ENCODE measurements around the gene DKKL1.

Gene DKKL1

DNA sequence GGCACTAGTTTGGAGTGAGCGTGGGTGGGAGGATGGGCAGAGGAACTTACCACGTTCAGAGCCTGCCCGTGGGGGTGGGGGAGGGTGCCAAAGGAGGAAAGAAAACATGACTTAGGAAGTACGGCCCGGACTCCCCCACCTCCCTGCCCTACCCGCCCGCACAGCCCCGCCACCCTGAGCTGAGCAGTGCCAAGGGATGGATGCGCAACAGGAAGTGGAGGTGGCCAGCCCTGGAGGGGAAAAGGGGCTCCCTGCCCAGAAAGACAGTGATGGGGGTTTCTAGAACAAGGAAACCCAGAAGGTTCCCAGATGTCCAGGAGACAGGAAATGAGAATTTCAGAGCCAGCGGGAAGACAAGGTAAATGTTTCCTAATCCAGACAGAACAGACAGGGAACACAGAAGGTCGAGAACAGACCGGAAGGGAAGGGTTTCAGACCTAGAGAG, 7.7 kb upstream of the DKKL1 start:
- no peak overlapping the region for H3K4me3 ChIP-seq
- H3K27ac ChIP-seq, result no peak overlapping the region
- H3K9me3 ChIP-seq, result no peaks in the 10 kb centered on the region
- peaks cover 46 to 85% (median 59%) of the 10 kb centered on the region in 3 donors for H3K36me3 ChIP-seq
- no peak for DNase-seq
- H3K4me1 ChIP-seq, result peaks cover 0 to 11% (median under 1%) of the 10 kb centered on the region in 4 donors
- intact Hi-C loops (cut with DNase I; ENCODE audit: low total_unique reads), result no loop called here
- TF ChIP-seq CTCF (IDR thresholded peaks at IDR 0.05), result no peak
- H3K27me3 ChIP-seq, result no peaks in the 10 kb centered on the region

GRCh38 chr19:49356382-49356781, 7.3 kb upstream of the DKKL1 start:
- Histone ChIP-seq H3K27me3 (no peaks in the 10 kb centered on the region), H3K9me3 (no peaks in the 10 kb centered on the region), H3K27ac (no peak overlapping the region), H3K36me3 (peaks cover 42 to 80% (median 58%) of the 10 kb centered on the region in 3 donors), H3K4me1 (peaks cover 0 to 15% (median 3%) of the 10 kb centered on the region in 4 donors), H3K4me3 (no peak overlapping the region)
- intact Hi-C loops (cut with DNase I; ENCODE audit: low total_unique reads), result no loop called here
- TF ChIP-seq CTCF (IDR thresholded peaks at IDR 0.05), result no peak
- no peak for DNase-seq

GRCh38 chr19:49357186-49357585, 6.5 kb upstream of the DKKL1 start:
- no peak for TF ChIP-seq CTCF (IDR thresholded peaks at IDR 0.05)
- no peak for DNase-seq
- peaks cover 35 to 72% (median 53%) of the 10 kb centered on the region in 3 donors for H3K36me3 ChIP-seq
- no peaks in the 10 kb centered on the region for H3K9me3 ChIP-seq
- no peak overlapping the region for H3K27ac ChIP-seq
- intact Hi-C loops (cut with DNase I; ENCODE audit: low total_unique reads), result no loop called here
- peaks cover 0 to 15% (median 3%) of the 10 kb centered on the region in 4 donors for H3K4me1 ChIP-seq
- no peaks in the 10 kb centered on the region for H3K27me3 ChIP-seq
- H3K4me3 ChIP-seq, result no peak overlapping the region

DNA sequence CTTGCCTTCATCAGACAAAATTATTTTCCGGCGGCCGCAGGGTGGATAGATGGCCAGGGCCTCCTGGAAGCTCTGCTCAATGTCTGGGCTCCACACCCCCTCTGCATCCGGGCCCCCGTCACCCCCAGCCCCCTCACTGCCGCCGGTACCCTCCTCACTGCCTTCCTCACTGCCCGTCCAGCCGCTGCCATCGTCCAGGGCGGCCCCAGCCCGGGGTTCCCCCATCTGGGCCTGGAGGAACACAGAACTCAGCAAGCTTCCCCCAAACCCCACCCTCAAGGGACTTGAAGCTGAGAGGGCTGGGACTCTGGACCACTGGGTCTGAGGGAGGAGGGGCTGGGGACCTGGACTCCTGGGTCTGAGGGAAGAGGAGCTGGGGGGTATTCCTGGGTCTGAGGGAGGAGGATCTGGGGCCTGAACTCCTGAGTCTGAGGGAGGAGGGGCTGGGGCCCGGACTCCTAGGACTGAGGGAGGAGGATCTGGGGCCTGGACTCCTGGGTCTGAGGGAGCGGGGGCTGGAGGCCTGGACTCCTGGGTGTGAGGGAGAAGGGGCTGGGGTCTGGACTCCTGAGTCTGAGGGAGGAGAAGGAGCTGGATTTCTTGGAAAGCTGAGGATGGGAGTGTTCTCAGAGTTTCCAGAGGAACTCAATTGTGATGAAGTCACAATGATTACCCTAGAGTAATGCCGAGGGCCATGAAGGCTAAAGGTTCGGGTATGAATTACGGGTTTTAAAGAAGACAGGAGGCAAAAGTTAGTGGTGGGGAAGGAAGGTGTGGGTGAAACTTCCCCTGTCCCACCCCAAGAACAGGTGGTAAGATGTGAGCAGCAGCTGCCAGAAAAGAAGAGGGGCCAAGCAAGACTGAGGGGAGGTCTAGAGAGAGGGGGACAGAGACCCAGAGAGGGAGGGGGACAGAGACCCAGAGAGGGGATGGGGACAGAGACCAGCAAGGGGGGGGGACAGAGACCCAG, 3.5 kb upstream of the DKKL1 start:
- H3K27me3 ChIP-seq, result no peaks in the 10 kb centered on the region
- intact Hi-C loops (cut with DNase I; ENCODE audit: low total_unique reads), result no loop called here
- H3K9me3 ChIP-seq, result no peaks in the 10 kb centered on the region
- peaks cover 23 to 43% (median 30%) of the 10 kb centered on the region in 3 donors for H3K36me3 ChIP-seq
- no peak overlapping the region for H3K4me3 ChIP-seq
- TF ChIP-seq CTCF (IDR thresholded peaks at IDR 0.05), result no peak
- H3K27ac ChIP-seq, result peak overlapping the region; percentile 84 to 96
- DNase-seq, result no peak
- peaks cover 2 to 20% (median 11%) of the 10 kb centered on the region in 4 donors for H3K4me1 ChIP-seq

GRCh38 chr19:49361438-49362047, 2.1 kb upstream of the DKKL1 start:
- no peaks in the 10 kb centered on the region for H3K9me3 ChIP-seq
- intact Hi-C loops (cut with DNase I; ENCODE audit: low total_unique reads), result no loop called here
- peak overlapping the region; percentile 84 to 96 for H3K27ac ChIP-seq
- H3K4me3 ChIP-seq, result peak overlapping the region; percentile 81 to 98
- peak; percentile 77 to 91 for DNase-seq
- peaks cover 16 to 33% (median 27%) of the 10 kb centered on the region in 3 donors for H3K36me3 ChIP-seq
- H3K4me1 ChIP-seq, result peaks cover 2 to 20% (median 11%) of the 10 kb centered on the region in 4 donors
- no peaks in the 10 kb centered on the region for H3K27me3 ChIP-seq
- no peak for TF ChIP-seq CTCF (IDR thresholded peaks at IDR 0.05)

Measured in tibial artery (tissue), 4 donors.